HG02885 (cell line): Measurements from ENCODE around the gene TAX1BP1.
"Not testable (repeated sequence)": the region's sequence is repeated elsewhere in the genome, so short reads cannot be mapped to it uniquely, and the experiment has no call there.

Experiments used
- ATAC-seq: cut with Tn5 transposase; IDR thresholded peaks from one replicate; pipeline ENCODE4 v1.9.1; 2021; ENCODE audit warnings: mild to moderate bottlenecking; ENCODE audit not compliant: unreplicated experiment, poor library complexity

TAX1BP1 gene

DNA sequence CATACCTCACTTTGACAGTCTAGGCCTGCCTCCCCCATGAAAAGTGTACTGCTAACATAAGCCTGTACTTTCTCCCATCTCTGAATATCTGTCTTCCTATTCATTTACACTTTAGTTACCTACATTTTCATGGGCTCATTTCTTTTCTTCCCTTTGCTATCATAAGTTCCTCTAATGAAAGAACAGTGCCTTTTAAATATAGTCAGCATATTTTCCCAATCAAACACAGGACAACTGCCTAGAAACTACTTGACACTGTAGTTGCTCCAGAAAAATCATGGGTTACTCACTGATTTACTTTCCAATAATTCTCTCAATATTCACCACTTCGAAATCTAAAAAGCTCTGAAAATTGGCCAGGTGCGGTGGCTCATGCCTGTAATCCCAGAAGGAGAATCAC is 2.8 kb upstream of the TAX1BP1 start:
- no peak for ATAC-seq

DNA sequence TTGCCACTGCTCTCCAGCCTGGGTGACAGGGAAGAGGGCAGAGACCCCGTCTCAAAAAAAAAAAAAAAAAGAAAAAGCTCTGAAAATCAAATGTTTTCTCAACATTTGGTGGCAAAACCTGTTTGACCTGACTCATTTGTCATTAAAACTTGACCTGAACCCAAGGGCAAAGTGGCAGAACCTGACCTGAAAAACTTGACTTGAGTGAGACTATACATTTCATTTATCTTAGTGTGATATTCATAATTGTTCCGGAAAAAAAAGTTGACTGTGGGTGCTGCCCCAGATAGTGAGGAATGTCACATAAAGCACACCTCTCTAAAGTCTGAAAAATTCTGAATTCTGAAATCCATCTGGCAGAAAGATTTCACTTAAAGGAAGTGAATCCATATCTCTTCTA is 2.3 kb upstream of the TAX1BP1 start:
- no peak for ATAC-seq

DNA sequence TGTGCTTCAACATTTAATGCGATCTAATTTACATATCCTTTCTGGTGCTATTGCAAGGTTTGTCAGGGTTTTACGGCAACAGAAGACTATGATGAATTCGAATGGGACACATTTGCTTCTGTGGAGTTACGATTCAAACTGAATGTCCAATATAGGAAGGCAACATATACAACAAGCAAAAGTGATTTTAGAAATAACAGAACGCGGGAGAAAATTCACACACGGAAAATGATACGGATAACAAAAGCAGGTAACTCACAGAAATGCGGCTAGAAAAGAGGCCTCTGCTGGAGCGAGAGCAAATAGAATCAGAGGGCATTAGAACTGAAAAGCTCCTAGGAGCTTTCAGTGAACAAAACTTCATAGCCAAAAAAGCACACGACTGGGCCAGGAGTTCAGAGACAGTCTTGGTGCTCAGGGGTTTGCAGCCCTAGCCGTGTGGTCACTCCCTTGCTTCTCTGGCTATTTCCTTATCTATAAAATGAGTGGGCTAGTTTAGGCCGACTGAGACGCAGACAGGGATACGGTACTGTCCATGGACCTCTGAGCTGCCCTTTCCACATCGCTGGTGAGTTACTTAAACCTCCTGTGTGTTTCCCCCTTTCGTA is 557 bp upstream of the TAX1BP1 start:
- ATAC-seq: peak; percentile 40

DNA sequence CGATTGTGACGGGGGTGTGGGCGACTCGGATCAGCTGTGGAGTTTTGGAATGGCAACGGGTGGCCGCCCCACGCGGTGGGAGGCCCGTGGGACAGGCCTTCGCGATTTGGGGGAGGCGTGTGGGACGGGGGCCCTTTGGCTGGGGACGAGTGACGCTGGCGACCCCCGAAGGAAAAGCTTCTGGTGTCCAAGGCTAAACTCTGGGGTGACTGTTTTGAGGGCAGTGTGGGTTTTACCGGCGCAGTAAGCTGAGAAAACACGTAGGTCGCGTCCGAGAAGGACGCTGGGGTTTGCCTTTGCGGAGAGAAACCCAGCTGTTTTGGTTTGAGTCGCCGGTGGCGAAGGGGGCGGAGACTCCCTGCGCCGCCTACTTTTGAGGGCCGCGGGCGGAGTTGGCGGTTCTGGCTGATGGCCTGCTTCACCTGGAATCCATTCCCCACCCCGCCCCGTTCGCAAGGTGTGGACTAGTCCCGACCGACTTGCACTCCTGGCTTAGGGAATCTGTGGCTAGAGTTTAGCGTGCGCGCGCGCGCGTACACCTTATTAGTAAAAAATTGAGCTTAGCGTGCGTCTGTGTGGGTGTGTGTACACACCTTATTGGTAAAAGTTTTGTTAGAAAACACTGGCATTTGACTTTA is 606 bp downstream of the TAX1BP1 start:
- ATAC-seq: peak; percentile 73

DNA sequence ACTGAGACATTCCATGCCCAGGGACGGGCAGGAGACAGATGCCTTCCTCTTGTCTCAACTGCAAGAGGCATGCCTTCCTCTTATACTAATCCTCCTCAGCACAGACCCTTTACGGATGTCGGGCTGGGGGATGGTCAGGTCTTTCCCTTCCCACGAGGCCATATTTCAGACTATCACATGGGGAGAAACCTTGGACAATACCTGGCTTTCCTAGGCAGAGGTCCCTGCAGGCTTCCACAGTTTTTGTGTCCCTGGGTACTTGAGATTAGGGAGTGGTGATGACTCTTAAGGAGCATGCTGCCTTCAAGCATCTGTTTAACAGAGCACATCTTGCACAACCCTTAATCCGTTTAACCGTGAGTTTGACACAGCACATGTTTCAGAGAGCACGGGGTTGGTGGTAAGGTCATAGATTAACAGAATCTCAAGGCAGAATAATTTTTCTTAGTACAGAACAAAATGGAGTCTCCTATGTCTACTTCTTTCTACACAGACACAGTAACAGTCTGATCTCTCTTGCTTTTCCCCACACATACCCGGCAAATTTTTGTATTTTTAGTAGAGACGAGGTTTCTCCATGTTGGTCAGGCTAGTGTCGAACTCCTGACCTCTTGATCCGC is 2.2 kb downstream of the TAX1BP1 start:
- not testable (repeated sequence) for ATAC-seq

DNA sequence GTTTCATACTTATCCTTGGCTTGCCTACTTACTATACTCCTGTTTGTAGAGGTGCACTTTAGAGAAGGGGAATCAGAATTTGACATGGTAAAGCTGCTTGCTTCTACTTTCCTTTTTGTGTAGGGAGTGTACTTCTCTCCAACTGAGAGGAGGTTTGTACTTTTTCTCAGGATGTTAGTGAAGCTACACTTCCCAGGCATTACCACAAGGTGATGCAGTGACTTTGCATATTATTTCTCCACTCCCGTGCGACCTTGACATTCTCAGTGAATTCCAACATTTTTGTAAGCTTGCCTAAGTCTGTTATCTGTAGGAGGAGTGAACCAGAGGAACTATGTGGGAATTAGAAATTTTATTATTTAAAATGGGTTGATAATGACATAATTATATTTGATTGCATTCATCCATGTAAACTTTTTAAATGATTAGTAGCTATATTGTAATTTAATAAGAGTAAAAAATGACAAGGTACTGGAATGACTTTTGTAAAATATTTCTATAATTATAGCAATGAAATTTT is 5.2 kb downstream of the TAX1BP1 start:
- no peak for ATAC-seq

DNA sequence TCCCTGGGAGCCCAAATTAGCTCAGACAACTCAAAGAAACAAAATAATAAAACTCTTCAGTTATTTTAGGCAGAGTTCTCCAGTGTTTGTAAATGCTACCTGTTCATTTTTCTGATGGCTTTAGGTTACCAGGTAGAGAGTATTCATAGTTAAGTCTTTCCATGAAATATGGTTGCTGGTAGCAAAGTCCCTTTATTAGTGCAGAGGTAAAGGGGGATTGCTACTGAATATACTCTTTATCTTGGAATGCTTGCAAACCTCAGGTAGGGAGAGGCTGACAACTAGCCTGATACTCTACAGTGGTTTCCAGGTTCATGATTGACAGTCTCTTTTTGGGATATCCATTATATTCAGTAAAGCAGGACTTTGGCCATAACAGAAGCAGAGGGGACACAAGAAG is 6.5 kb downstream of the TAX1BP1 start:
- ATAC-seq: no peak

DNA sequence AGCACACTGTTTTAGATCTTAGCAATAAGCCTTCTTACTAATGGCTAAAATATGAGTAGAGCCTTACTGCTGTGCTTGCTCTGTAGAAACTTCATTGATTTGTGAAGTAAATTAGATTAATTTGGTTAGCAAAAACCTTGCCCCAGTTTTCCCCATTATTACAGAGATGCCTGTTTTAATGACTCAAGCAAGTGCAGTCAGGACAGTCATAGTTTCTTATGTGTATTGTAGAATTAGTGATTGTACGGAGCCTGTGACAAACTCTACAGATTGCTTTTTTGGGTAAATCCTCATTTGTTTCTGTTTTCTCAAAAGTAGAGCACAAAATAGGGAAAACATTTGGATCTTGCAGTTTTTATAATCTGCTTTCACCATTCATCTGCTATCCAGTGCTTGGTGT is 7.0 kb downstream of the TAX1BP1 start:
- no peak for ATAC-seq

DNA sequence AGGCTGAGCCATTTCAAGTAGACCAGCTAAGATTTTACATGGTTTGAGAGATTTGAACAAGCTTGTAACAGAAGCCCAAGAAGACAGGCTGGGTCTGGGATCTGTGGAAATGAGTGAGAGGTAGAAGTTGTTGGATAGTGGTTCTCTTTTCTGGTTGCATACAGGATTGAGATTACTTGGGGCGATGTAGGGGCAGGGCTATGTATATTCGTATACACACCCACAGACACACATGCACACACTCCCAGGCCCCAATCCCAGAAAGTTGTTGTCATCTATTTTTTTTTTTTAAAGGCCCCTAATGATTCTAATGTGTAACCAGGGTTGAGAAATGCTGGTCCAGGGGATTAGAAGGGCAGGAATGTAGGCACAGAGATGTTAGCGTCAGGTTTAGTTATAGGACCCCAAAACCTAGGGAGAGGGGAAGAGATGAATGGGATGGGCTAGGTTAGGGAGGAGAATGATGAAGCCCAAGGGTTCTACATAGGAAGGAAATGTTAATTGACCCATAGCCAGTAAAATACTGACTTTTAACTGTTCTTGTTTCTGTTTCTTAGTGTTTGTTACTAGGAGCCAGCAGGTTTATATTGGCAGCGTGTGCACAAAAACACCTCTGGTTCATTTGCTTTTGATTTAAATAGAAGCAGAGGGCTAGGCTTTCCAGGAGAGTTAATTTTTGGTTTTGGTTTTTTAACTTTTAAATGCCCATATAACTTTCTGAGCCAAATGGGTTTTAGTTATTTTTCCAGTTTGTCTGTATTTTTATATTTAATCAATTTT is 7.8 kb downstream of the TAX1BP1 start:
- no peak for ATAC-seq

DNA sequence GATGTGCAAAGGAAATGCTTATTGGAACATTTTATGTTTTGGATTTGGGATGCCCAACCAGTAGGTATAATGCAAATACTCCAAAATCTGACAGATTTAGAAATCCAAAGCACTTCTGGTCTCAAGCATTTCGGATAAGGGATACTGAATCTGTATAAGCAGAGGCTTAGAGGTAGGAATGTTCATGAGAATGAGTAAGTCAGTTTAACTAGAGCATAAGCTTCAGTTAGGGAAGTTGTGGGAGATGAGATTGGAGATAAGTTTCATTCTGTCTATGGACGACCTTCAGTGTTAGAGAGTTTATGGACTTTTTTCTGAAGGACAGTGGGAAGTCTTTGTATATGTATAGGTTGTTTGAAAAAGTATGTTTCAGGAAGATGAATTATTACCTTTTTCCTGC is 10.4 kb downstream of the TAX1BP1 start:
- no peak for ATAC-seq

DNA sequence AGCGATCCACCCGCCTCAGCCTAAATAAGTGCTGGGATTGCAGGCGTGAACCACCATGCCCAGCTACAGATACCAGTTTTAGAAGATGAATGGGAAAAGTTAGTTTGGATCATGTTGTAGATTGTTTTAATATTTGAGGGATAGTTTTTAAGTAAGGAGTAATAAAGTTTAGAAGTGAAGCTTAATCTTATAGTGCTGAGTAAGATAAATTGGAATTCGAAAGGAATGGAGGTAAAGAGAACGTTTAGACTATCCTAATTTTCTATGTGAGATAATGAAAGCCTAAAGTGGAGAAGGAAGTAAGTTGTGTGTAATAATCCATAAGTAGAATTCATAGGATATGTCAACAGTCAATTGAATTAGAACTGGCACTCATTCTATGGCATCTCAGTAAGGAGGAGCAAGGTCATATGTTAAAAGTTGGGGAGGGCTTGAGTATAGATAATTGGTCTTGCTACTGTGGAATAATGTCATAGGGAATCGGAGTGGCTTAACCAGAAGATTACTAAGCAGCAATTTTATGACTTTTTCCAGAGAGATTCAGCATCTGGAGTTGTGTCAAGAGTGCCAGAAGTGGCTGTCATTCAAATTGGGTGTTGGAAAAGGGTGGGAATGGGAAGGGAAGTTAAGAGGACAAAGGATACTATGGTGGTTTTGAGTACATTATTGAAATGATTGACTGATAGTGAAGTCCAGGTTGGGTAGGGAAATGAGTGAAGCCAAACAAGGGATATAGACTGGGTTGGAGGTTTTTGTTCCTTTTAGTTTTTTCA is 12.1 kb downstream of the TAX1BP1 start:
- no peak for ATAC-seq

DNA sequence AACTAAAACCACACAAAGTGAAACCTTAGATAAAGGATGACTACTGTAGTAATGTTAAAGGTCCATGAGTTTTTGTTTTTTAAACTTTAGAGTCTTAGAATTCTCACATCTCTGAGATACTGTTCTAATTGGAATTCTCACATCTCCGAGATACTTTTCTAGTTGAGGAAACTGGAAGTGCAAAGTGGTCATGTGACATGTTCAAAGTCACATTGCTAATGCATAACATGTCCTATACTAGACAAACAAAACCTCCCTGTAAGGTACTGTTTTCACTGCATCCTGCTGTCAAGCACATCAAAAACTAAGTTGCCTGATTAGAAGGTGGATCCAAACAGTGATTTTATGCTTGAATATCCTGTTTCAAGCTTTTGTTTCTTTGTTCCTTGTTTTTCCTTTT is 13.9 kb downstream of the TAX1BP1 start:
- ATAC-seq: no peak

DNA sequence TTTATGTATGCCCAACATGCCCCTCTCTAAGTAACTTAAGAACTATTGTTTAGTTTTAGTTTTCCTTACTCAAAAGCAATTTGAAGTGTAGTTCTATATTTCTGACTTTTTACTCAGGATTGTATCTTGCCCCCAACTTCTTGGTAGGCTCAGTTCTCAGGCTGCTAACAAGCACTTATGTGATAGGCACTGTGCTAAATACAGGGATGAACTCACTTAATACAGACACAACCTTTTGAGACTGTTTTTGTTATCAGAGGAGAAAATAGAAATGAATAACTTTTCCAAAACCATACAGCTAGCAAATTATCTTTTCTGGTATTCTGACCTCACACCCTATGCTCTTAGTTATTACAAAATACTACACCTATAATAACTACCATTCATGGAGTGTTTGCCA is 16.3 kb downstream of the TAX1BP1 start:
- ATAC-seq: no peak

DNA sequence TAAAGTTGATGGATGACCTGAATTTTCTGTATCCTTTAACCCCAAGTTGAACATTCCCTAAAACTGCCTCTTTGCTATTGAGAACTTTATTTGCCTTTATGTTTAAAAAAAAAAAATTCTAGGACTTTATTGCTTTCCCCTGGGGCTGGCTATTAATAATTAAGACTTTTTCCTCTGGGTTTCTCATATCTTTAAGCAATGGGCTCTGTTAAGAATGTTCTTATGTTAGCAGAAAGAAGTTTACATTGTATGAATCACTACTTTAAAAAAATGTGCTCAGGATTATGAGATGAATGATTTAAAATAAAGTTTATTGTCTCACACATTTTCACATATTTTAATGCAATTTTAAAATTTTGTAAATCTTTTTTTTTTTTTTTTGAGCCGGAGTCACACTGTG is 19.5 kb downstream of the TAX1BP1 start:
- no peak for ATAC-seq

DNA sequence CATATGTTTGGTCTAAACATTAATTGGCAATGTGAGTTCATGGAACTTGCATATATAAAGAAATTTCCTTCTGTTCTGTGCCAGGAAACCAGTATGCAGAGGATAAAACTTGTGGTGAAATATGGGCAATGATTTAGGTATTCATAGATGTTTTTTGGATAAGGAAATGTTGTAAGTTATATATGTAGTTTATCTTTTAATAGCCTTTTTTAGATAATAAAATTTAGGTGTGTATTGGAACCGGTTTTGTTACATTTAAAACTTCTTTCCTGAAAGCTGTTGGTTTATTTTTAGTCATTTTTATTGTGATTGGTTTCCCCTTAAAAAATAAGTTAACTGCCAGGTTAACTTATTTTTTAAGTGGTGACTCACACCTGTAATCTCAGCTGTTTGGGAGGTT is 22.1 kb downstream of the TAX1BP1 start:
- ATAC-seq: no peak

DNA sequence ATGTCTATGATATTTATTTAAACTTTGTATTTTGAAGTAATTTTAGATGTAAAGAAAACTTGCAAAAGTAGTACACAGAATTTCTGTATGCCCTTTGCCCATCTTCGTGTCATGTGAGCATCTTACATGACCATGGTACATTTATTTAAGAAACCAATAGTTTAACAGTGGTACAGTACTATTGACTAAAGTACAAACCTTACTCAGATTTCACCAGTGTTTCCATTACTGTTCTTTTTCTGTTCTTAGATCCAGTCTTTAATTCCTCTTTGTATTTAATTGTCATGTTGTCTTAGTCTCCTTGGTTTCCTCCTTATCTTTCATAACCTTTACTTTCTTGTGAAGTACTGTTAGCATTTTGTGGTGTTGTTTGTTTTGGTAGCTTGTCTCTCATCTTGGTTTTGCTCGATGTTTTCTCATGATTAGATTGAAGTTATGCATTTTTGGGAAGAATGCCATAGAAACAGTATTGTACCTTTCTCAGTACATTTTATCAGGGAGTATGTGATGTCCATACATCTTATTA is 24.1 kb downstream of the TAX1BP1 start:
- no peak for ATAC-seq

DNA sequence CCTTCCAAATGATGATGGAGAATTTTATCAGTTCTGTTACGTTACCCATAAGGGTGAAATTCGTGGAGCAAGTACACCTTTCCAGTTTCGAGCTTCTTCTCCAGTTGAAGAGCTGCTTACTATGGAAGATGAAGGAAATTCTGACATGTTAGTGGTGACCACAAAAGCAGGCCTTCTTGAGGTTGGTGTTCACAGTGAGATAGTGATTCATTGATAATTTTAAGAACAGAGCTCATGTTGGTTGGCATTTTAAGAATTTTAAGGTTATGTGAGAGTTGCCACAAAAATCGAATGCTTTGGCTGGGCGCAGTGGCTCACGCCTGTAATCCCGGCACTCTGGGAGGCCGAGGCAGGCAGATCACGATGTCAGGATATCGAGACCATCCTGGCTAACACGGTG is 25.9 kb downstream of the TAX1BP1 start:
- ATAC-seq: no peak

DNA sequence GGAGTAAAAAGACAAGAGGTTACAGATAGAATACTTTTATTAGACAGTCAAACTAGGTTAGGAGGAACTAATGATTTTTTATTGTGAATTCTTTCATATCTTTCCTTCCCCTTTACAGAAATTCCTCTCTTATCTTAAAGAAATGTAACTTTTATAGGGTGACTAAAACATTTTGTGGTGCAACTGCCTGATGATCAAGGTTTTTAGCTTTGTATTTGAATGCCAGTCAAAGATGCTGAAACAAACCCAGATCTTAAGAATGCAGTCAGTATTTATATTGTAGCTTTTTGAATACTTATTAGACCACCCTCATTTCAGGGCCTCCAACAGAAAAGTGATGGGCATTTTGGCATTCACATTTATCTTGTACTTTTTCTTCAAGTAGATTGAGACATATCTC is 27.4 kb downstream of the TAX1BP1 start:
- ATAC-seq: no peak

DNA sequence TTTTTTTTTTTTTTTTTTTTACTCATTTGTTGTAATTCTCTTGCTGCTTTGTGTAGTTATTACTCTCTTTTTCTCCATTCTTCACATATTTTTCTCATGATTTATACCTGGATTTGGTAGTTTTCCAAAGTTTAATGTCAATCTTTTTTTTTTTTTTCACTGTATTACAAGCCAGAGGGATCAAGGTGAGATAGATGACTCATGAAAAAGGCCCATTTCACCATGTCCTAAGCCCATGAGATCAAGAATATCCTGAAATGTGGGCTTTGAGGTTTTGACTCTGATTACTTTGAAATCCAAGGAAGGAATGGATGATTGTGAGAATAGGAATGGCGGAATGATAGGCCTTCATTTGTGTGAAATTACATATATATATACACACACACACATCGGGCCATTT is 31.1 kb downstream of the TAX1BP1 start:
- ATAC-seq: no peak

DNA sequence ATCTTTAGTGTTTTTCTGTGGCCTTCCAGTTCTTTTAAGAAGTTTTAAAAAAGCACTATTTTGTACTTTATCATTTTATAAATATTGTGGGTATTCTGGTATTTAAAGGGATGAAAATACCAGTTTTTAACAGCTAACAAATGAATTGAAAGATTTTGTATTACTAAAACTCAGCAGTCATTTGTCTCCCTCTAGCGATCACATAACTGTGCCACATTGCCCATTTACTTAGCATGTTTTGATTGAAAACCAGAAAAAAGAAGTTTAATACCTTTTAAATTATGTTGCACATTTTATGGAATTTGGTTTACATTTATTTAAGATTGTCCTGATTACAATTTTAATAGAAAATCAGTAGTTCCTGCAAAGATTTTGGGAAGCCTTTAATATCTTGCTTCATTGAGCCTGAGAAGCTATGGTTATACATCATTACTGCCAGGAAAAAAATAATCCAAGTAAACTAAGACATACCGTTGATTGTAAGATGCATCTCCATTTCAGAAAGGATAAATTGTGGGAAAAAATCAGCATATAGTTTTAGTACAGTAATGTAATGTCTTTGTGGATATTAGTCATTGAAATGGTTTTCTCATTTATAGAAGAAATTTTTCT is 34.9 kb downstream of the TAX1BP1 start:
- no peak for ATAC-seq
